OCI-M1 (cell line): ENCODE measurements around the gene MRPS6.

ENCODE experiments used
- DNase-seq: peaks from one replicate; lab custom pipeline; 2025; lab: John Stamatoyannopoulos, UW

The MRPS6 gene

GRCh38 chr21:34071683-34072082, 1.7 kb upstream of the MRPS6 start:
- DNase-seq = no peak

DNA sequence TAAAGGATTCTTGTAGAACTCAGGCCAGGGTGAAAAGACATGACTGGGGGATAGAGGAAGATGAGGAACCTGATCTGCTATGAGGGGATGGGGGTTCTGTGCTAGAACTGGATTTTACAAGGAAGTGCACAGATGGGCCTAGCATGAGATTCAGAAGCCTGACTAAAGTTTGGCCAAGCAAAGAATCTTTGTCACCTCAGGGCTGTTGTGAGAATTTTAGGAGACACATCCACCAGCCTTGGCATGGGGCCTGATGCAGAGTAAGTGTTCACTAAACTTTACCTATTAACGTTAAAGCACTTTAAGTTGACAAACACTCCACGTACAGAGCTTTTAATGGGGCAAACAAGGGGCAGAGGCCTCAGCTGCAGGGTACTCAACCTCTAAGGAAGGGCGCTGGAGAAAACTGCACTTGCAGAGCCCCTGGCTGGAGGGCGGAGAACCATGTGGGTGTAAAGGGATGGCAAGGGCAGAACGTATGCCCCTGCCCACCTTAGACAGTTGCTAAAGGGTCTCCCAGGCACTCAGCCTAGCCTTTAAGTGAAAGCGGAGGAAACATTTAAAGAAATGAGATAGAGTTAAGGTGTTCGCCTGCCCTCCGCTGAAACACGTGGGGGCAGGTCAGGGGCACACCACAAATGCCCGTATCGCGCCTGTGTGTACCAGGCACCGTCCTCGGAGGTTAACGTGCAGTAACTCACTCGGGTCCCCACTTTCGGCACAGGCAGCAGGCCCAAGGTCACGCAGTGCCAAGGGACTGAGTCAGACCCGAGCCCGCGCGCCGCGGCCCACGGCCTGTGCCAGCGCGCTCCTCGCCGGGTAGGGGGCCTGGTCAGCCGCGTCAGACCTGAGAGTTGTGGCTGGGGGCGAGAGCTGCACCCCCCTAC, 990 bp upstream of the MRPS6 start:
- DNase-seq = no peak

DNA sequence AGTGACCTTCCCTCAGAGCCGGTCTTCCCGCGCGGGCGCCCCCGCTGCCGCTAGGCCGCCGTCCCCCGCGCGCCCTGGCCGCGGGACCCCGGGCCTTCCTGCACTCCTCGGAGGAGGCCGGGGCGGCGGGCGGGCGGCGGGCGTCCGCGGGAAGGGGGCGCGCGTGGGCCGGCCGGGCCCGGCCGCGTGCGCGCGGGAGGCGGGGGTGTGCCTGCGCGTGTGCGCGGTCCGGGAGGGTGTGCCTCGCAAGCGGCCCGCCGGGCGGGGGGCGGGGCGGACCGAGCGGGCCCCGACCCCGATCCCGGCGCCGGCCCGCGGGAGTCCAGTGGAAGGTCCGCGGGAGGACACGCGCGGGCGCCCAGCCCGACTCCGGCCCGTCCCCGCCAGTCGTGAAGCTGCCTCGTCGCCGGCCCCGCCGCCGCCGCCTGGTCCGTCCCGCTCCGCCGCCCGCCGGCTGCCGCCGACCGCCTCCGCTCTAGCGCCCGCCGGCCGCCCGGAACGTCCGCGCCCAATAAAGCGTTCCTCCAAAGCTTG, 438 bp downstream of the MRPS6 start:
- no peak for DNase-seq

GRCh38 chr21:34074283-34075090, 1.1 kb downstream of the MRPS6 start:
- peak; percentile 64 for DNase-seq

- DNase-seq = no peak
Measured at GRCh38 chr21:34075091-34075425, 1.7 kb downstream of the MRPS6 start.

DNA sequence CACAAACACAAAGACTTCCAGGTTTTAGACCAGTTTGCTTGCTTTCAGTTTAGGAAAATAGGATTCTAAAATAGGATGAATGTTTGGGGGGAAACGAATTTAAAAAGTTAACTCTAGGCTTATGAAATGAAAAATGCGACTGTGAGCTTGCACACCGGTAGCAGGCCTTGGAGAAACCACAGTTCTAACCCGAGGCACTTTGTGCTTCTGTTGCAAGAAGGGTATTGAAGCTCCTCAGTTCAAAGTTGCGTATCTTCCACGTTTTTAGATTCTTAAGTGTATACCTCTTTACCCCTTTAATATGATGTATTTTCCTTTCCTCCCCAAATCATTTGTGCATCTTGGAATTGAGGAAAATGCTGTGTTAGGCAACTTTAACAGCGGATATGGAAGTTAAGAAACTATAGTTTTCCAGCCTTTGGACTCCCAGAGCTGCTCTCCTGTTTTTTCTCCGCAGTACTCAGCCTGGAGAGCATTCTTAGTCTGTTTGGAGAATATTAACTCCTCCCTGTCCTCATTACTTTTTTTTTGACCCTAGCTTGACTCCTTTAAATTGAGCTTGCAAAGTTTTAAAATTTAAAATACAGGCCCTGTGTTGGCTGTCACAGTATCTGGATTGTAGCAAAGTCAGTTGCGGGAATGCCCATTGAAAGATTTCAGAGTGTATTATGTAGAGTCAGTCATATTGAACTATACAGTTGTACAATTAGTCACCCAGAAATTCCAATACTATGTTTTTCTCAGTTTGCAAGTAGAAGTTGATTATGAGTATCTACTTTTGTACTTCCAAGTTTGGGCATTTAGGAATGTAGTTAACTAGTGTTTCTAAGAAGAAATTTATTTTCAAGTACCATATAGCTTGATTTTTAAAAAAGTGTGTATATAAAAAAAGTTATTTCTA, 2.6 kb downstream of the MRPS6 start:
- no peak for DNase-seq

GRCh38 chr21:34076835-34077234, 3.5 kb downstream of the MRPS6 start:
- DNase-seq = no peak

- peak; percentile 52 for DNase-seq
Measured at GRCh38 chr21:34077888-34078287, 4.5 kb downstream of the MRPS6 start.

DNA sequence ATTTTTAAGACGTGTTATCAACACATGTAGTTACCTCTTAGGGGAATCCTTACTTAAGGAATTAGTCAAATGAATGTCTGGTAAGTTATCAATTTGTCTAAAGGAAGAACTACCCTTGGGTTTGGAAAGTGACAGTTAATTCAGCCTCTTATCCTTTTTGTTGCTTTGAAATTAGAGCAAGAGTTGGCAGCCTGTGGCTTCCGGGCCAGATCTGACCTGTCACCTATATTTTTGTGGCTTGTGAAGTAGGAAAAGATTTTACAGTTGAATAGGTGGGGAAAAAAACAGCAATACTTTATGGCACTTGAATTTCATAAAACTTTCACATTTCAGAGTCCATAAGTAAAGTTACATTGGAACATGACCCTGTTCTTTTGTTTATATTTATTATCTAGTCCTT, 5.5 kb downstream of the MRPS6 start:
- DNase-seq = no peak

DNA sequence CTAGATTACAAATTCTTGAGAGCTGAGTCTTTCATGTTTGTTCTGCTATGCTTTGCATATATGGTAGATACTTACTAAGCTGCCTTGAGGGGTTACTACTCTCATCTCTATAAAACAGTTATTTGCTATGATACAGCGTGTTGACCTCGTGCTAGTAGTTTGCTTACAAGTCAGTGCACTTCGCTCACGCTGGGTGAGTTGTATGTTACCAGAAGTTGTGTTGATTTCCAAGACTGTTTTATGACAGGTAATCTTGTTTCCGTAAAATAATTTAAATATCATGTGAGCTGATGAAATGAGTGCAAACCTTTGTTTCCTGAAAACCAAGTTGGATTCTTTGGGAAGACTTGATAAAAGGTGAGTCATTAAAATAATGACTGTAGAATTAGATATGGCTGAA, 7.3 kb downstream of the MRPS6 start:
- no peak for DNase-seq

DNA sequence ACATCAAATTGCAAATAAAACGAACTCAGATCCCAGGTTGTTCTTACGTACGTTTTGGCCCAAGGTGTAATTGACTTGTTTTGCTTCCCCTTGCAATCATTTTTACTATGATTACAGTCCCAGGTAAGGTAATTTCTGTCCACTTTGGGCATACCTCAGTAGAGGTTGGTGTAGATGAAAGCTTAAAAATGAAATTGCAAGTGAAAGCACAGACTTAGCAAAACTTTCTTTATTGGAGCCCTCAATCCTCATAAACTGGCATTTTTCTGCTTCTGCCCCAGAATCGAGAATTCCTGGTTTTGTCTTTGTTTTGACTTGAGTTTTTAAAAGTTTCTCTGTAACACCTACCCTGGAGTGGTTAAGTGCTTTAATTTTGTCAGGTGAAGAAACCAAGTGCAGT, 9.4 kb downstream of the MRPS6 start:
- no peak for DNase-seq

DNA sequence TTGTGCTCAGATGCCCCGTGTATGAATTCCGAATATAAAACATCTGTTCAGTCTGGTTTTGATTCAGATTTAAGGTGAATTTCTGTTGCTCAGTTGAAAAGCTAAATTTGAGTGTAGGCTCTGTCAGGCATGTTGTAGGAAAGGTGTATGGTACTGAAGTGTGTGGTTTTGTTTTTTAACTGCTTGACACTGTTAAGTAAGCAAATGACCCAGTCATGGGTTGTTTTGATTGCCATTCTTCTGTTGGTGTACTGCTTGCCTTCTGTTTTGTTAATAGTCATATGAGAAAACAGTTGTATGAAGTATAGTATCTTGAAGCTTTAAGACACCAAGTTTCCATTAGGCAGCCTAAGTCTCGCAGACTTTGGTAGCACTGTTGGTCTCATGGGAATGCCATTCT, 10.0 kb downstream of the MRPS6 start:
- no peak for DNase-seq

DNA sequence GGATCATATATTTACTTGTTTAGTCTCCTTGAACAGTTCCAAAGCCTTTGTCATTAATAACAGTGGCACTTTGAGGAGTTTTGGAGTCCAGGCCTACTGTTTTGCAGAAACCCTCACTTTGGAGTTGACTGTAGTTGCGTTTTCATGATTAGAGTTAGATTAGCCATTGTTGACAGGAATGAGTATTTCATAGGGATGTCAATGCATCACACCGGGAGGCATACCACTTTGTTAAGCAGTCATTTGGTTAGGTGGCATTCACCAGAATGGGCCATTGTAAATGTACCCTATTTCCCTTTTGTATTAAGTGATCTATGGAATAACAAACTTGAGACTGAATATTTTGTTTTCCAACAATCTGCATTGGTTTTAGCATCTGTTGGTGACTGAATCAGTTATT, 11.8 kb downstream of the MRPS6 start:
- DNase-seq = no peak

DNA sequence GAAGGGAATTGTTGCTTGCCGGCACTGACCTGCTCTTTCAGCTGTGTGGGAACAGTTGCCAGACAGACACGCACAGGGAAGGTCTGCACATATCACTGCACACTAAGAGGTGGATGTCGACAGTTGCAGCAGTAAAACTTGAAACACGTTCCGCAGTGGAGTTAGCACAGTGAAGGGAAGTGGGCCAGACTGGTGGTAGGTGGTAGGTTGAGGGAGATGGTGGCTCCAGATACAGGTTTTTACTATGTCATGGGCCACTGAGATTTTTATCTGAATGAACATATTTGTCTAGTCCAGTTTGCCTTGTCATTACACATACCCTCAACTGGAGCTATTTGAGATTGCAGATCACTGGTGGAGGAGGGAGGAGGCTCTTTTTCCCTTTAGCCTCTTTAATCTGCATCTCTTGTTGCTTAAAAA, 13.5 kb downstream of the MRPS6 start:
- peak; percentile 27 for DNase-seq

DNA sequence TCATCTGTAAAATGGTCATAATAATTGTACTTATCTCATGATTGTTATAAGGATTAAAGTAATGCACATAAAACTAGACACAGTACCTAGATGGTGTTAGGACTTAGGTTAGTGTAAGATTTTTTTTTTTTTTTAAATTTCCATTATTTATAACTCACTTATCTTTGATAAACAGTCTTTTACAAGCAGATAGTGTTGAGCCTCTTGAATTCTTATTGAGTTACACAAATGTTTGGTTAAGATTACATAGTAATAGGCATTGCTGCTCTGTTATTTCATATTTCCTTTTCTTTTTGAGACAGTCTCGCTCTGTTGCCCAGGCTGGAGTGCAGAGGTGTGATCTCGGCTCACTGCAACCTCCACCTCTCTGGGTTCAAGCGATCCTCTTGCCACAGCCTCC, 15.4 kb downstream of the MRPS6 start:
- DNase-seq = no peak

DNA sequence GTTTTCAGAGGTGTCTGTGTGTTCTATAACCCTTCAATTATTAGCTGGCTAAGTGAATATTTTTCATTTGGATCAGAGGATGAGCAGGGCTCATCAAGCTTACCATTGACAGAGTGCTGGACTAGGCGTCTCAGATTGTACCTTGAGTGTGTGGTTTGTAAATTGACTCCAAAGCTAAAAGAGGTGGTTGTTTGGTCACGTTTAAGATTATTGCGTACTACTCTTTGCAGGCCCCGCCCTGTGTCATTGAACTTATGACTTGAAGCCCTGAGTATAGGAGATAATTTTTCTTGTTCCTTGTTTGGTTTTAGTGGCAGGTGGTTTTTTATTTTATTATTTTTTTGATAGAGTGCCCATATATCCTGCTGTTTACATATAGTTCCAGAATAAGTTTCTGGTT, 17.7 kb downstream of the MRPS6 start:
- no peak for DNase-seq

GRCh38 chr21:34091607-34092006, 18.2 kb downstream of the MRPS6 start:
- peak; percentile 35 for DNase-seq

DNA sequence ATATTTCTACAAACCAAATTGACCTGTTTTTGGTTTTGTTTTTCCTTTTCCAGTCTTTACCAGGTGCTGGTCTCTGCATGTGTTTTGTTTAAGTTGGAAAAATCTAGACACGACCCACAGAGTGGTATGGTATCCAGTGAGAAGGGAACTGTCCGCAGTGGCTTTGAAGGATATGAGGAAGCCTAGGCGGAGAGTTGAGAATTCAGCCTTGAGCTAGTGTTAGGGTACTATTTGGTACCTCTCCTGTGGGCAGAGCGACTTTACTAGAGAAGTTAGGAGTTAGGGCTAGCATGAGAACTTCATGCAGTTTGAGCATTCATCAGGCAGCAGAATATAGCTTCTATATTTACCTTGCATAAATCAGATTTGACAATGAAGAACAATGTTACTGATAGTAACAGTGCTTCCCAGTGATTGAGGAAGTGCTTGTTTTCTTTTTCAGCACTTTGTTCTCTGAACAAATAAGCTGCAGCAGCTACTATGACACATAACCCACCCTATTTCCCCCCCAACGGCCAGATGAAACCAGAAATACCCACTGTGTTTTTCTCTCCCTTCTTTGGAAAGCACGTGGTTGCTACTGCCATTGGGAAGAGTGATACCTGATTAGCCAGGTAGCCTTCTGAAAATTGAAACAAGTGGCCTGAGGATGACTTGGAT, 19.0 kb downstream of the MRPS6 start:
- DNase-seq = peak; percentile 27

DNA sequence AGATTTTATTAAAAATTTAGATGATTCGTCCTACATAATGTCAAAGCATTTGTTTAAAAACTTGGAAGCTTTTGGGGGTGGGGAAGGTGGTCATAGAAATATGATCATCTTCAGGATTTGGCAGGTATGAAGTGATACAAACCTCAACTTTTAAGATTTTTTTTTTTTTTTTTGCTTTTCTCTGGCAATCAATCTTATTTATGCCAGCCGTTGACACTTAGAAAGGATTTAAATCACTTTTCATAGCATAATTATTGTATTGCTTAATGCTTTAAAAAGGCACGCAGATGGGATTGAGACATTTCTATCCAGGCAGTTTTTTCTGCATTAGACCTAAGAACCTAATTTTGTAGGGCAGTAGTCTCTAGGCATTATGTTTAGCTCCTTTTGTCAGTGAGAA, 19.7 kb downstream of the MRPS6 start:
- no peak for DNase-seq

- DNase-seq = no peak
Measured at GRCh38 chr21:34094949-34095348, 21.6 kb downstream of the MRPS6 start.

DNA sequence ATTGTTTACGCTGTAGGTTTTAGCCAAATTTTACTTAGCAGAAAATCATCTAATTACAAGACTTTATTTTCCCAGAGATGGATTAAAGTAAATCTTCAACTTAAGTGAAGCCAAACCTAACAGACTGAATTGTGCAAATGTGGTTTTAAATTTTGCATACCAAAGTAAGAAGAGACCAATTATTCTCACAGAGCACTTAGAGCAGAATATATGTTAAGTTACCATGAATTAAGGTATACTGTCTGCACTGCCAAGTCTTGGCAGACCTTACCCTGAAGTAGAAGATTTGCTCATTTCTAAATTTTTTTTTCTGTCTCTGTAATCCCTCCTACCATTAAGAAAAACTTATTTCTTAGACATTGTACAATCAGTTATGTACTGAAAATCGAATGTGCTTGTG, 24.1 kb downstream of the MRPS6 start:
- DNase-seq = no peak

DNA sequence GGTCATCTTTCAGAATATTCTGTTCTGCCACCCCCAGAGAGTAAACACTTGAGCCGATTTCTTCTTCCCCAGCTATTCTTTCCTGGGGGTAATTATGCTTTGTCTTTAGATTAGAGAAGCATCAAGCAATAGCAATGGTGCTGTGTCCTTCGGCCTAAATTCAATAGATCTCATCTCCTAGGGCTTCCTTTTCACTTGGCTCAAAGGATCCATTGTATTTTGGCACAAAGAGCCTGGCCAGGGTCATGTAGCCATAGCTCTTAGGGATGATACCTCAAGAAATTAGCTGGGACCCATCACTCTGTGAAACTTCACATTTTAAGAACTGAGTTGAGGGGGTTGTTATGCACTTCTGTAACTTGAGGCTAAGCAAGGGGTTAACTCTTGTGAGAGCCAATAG, 27.0 kb downstream of the MRPS6 start:
- no peak for DNase-seq
